Mesenteric fat pad (tissue), 1 donor: ENCODE data around the gene SELENOM. TPM values are rescaled to one million over a fixed set of nuclear protein-coding genes. Genes with fewer than 3 reads are reported as not detected.

Experiments
- DNase-seq: peaks from one replicate; pipeline ENCODE4 v3.0.0-alpha.2; 2020; ENCODE audit warnings: low spot score
- total RNA-seq: library from RNA; stranded (reverse); fragmentation: NEBNext Ultra II Directional; extraction: Animal tissue kit (Norgen Biotek cat#: 25700); gene quantifications from one replicate; pipeline ENCODE4 v1.2.1, GENCODE V29; 2021
- donor health status: DM: yes; HTN: yes; CAD: no.

SELENOM gene
- total RNA-seq, 1 donor from 2014 or later, result 160 TPM

DNA sequence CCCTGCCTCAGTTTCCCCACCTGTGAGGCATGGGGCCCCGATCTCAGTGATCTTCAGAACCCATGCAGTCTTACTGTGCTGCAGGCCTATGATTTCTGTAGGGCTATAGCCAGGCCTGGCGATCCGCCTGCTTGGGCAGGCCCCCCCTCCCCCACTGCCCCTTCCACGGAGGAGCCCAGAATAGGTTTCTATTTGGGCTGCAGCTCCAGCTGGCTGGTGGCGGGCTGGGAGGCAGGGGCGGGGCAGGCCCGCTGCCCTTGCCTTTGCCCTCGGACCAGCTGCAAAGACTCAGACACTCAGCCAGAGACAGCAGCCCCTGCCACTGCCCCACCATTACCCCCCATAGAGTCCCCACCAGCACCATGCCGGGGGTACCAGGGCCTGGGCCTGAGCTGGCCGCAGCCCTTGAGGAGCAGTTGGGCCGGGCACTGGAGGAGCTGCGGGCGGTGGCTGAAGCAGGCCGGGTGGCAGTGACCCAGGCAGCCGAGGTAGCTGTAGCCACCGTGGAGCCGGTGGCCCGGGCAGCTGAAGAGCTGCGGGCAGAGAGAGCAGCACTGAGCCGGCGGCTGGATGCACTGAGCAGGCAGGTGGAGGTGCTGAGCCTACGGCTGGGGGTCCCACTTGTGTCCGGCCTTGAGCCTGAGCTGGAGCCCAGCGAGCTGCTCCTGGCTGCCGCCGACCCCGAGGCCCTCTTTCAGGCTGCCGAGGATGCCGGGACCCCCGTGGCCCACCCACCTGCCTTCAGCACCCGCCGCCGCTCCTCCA is 14.1 kb downstream of the SELENOM start:
- DNase-seq, result no peak

DNA sequence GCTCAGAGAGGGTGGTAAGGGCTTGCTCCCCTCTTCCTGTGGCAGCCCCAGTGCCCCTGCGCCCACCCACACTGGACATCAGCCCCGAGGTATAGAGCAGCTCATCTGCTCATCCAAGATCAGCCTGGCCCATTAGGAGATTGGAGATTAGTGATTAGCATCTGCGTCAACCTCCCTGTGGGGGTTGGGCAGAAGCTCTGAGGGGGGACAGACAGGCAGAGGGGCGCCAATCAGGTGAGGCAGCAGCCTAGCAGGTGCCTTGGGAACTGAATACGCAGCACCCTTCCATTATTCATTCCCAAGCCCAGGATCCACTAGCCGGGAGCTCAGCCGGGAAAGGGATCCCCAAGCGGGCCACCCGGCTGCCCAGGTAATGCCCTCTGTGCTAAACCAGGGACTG is 15.2 kb downstream of the SELENOM start:
- no peak for DNase-seq

DNA sequence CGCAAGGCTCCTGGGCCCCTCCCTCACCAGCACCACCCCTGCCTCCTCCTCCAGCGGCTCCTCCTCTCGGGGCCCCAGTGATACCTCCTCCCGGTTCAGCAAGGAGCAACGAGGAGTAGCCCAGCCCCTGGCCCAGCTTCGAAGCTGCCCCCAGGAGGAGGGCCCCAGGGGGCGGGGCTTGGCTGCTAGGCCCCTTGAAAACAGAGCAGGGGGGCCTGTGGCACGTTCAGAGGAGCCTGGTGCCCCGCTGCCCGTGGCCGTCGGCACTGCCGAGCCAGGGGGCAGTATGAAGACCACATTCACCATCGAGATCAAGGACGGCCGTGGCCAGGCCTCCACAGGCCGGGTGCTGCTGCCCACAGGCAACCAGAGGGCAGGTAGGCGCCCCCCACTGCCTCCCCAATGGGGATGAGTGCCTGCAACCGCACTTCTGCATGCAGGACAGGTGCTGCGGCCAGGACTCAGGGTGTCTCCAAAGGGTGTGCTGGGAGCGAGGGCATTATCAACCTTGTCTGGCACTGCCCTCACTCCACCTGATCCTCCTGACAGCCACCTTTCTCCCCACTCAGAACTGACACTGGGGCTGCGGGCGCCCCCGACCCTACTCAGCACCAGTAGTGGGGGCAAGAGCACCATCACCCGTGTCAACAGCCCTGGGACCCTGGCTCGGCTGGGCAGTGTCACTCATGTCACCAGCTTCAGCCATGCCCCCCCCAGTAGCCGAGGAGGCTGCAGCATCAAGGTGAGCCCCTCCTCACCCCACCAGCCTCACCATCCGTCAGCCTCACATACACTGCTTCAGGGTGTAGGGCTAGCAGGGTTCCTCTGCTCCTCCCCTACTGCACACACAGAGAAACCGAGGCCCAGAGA is 16.0 kb downstream of the SELENOM start:
- no peak for DNase-seq

DNA sequence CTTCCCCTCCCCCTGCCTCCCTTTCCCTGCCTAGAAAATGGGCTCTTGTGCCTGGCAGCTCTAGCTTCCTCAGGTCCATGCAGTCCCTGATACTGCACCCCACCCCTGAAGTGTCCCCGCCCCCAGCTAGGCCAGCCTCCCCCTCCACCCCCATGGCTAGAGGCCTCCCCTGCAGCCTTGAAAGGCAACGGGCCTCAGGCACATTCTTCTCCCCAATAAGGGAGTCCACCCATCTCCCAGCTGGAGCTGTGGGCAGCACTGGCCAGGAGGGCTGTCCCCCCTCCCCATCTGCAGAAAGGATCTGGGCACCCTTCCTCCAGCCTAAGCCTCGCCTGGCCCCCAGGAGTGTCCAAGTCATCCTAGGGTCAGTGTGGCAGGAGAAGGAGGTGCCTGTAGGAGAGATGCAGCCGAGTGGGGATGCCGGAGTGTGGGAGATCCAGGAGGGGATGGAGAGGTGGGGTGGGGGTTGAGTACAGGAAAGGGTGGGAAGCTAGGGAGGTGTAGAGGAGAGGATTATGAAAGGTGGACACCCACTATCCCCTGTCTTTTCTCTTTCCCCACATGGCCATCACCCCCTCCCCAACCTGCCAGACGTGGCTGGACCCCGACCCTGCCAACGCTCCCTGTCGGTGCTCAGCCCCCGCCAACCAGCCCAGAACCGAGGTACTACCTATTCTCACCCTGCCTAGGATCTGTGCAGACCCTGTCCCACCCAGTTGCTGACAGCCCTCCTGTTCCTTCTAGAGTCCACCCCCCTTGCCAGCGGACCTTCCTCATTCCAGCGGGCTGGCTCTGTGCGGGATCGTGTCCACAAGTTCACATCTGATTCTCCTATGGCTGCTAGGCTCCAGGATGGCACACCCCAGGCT is 16.9 kb downstream of the SELENOM start:
- no peak for DNase-seq

DNA sequence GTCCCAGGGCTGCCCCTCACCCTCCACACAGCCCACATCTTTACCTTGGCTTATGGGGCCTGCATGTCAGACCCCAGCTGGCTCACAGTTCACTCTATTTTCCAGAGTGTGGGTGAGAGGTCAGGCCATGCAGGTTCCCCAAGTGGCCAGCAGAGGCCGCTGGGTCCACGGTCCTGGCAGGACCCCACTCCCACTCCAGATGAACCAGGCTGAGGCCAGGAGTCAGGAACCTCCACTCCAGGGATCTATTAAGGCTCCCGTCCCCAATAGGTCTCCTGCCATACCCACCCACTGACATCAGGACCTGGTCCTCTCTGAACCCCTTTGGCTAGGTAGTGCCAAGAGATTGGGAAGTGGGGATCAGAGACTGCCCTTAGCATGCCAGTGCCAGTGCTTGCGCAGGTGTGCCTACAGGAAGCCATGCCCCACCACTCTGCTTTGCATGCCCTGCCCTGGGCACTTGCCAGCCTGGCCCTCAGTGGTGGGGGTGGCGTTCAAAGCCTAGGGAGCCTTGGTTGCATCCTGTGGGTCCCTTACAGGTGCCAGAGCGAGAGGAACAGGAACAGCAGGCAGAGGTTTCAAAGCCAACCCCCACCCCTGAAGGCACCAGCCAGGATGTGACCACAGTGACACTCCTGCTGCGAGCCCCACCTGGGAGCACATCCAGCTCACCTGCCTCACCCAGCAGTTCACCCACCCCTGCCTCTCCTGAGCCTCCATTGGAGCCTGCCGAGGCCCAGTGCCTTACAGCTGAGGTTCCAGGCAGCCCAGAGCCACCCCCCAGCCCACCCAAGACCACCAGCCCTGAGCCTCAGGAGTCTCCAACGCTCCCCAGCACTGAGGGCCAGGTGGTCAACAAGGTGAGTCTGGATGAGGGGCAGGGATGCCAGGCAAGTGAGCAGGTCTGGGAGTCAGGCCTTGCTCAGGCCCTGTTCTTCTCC is 17.9 kb downstream of the SELENOM start:
- no peak for DNase-seq

DNA sequence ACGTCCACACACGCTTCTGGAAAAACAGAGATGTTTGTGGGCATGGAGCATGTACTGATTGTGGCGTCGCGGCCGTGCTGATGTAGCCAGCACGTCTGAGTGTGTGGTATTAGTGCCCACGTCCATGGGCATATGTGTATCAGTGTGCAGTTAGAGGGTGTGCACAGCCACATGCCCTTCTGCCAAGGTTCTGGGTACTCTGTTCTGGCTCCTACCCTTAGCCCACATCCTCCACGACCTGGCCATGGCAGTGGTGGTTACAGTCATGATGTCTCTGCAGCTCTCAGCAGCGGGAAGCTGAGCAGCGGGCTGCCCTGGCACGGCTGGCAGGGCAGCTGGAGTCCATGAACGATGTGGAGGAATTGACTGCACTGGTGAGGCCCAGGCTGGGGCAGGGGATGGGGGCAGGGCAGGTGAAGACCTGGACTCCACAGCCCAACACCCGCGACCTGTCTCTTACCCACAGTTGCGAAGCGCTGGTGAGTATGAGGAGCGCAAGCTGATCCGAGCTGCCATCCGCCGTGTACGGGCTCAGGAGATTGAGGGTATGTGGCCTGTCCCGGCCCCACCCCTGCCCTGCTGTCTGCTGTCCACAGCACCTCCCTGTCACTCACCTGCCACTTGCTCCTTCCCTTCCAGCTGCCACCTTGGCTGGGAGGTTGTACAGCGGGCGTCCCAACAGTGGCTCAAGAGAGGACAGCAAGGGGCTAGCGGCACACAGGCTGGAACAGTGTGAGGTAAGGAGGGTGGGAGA is 19.0 kb downstream of the SELENOM start:
- DNase-seq, result no peak

DNA sequence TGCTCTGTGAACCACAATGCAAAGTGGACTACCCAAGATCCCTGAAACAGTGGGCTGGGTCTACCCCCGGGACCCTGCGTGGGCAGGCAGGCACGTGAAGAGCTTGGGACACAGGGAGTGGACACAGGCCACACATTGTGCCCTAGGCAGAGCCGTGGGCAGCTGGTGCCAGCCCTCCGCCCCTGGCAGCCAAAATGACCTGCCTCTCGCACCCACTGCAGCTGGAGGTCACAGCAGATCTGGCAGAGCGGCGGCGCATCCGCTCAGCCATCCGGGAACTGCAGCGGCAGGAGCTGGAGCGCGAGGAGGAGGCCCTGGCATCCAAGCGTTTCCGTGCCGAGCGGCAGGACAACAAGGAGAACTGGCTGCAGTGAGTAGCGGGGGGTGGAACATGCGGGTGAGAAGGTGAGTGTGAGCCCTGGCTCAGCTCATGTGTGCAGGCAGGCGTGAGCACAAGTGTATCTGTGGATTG is 19.6 kb downstream of the SELENOM start:
- no peak for DNase-seq

DNA sequence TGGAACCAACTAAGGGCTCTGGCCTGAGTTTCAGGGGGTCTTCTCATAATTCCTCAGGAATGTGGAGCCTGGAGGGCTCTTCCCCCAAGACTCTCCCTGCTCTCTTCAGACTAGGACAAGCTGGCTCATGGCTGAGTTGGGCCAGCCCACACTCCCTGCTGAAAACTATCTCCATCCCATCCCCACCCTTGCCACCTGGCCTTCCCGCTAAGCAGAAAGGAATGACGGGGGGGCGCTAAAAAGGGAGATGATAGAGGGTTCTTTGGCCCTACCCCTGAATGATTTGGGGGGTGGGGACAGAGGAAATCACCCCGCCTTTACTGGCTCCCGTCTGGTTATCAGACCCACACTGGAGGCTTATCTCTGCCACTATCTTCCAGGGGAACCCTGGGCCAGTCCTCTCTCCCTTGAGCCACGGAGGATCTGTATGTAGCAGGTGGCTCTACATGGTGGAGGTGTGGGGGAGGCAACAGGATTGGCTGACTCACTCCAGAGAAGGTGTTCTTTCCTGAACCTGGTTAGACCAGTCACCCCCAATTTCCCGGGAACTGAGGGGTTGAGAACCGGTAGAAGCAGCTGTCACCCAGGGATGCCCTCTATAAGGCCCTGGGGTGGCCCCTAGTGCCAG is 20.6 kb downstream of the SELENOM start:
- DNase-seq, result no peak

DNA sequence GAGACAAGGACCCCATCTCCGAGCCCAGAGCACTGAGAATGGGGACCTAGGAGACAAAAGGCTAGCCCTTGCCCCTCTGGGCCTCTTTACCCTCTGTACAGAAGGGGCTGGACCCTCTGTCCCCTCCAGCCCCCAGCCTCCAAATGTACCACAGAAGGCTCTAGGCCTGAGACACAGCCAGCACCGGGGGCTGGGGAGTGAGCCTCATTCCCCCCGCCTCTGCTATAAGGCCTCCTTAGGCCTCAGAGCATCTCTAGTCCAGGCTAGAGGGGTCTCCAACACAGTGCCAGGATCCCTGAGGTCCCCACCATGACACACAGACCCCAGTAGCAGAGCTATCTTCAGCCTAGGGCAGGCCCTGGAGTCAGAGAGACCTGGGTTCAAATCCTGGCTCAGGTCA is 21.4 kb downstream of the SELENOM start:
- no peak for DNase-seq

DNA sequence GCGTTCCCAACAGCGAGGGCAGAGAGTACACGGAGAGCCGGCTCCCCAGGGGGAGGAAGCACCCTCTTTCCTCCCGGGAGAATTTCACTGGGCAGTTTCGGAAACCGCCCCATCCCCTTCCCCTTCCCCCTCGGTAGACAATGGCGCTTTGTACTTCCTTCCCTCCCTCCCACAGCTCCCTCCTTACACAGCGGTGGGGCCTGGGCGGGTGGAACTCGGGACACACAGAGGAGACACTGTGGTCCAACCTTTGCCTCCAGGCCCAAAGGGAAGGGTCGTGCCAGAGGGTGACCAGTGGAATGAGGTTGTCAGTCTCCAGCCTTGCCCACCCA is 21.9 kb downstream of the SELENOM start:
- no peak for DNase-seq

DNA sequence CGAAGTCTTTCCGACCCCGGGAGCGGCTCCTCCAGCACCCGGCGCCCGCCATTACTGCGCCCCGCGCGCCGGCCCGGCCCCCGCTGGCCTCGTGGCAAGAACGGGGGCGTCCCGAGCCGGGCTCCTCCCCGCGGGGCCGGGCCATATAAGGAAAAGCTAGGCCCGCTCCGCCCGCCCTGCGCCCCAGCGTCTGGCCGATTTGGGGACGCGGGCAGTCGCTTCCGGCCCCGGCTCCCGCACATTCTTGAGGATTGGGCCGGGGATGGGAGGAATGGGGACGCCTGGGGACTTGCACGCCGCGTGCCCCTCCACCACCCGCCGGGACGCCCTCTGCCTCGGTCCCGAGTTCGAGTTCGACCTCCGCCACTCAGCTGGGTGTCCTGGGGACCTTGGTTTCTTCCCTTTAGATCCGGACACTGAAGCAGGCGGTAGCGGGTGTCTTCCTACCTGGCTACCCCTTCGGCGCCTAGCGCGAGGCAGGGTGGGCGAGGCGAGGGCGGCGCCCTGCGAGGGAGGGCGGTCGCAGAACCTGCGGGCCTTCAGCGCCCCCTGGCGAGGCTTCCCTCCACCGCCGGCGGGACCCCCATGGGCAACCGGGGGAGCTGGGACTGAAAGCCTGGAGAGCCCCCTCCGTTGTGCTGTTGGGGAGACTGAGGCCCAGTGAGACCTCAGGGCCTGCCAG is 22.4 kb downstream of the SELENOM start:
- DNase-seq, result peak; percentile 95

DNA sequence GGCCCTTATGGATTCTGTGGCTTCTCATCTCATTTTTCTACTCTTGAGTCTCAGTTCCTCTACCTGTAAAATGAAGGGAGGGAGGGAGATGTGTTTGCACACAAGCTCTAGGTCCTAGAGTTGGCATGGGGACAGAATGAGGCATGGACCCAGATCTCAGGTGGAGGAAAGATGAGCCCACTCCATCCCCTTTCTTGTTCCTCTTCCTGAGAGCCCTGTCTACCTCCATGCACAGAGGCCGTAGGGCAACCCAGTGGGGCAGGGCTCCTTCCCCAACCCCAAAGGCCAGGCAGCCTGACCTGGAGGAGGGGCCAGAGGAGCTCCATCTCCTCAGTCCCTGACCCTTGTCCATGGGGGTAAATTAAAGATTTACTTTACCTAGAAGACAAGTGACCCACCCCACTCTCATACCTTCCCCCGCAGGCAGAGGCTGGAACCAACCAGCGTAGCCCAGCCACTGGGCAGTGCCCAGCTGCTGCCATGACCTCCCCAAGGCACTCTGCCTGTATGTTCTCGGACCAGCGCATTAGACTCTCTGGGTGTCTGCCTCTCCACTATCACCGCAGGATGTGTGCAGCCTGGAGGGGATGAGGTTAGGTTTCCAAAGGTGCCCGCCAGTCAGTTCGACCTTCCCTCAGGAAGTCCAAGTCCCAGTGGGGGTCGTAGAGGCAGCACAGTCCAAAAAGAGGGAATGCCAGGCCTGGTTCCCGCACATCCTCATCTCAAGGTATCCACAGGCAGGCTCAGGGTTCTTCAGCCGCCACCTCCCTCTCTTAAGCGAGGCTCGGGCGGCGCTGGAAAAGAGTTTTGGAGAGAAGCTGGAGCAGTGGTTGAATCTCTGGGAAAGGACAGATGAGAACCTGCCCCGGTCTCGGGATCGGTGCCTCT is 23.2 kb downstream of the SELENOM start:
- DNase-seq, result no peak

DNA sequence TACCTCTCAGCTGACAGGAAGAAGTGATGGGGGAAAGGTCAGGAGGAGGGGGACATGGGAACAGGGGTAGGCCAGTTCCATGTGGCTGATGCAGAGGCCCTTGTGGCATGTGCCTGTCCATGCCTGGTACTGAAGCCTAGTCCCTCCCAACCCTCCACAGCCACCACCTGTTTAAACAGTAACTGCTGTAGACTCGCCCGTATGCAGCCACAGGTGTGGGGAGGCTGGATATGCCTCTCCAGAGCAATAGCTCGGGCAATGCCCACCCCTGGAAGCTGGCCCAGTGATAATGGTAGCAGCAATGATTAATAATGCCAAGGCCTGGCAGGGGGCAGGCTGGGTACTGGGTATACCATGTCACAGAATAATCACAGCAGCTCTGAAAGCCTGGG is 24.0 kb downstream of the SELENOM start:
- no peak for DNase-seq

DNA sequence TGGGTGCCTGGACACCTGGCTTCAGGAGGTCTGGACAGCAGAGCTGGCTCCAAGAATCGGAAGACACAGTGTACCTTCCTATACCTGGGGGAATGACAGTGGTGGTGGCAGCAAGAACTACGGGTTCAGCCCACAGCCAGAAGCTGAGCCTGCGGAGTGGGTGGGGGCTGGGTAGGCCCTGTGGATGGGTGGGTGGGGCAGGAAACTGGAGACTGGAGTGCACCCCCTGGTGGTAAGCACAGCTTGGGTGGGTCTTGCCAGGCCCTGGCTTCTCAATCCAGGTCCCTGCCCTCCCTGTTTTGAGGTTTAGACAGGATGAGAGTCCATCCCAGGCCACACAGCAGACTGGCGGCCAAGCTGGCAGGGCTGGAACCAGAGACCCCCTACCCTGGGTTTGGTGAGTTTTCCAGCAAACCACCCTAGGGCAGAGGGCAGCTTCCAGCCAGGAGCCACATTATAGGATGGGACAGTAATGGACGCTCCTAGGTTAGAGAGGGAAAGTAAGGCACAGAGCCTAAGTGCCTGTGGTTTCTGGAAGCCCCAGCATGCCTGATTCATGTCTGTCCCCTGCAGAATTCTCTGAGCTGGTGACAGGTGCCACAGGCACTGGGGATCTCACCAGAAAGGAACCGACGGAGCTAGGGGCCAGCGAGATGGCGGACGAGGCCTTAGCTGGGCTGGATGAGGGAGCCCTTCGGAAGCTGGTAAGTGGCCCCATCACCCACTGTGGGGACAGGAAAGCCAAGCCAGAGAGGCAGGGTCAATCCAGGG is 24.6 kb downstream of the SELENOM start:
- no peak for DNase-seq

DNA sequence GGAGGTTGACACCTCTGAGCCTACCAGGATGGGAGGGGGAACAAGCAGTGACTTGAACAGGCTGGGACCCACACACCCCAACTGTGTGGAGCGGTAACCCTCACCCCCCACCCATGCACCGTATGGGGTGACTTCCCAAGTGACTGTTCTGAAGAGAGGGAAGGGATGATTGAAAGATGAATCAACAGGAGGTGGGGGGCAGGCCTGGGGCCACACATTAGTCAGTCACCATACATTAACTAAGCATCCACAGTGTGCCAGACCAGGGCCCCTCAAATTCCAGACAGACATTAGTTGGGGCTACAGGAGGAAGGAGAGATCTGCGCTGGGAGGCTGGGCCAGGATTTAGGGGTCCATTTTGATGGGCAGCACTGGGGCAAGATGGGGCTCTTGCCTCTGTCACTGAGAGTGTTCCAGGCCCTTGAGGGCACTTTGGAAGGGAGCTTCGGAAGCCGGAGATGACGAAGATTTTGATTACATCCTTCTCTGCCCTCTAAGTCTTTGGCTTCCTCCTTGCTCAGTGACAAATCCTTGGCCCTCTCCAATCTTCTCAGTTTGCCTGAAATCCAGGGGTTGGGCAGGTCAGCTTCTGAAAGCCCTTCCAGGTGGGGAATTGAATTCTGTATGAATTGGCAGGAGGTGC is 25.3 kb downstream of the SELENOM start:
- DNase-seq, result no peak
